ENCODE results near the gene VENTX.

Gene VENTX

GRCh38 chr10:133201948-133202725 is 35.5 kb upstream of the VENTX start:
- no peak for DNase-seq (ENCODE audit: low read depth)

GRCh38 chr10:133202778-133203651 is 34.6 kb upstream of the VENTX start:
- DNase-seq (ENCODE audit: low read depth): no peak

GRCh38 chr10:133203652-133204195 is 33.9 kb upstream of the VENTX start:
- DNase-seq (ENCODE audit: low read depth): no peak

GRCh38 chr10:133204226-133205015 is 33.2 kb upstream of the VENTX start:
- no peak for DNase-seq (ENCODE audit: low read depth)

- DNase-seq (ENCODE audit: low read depth): no peak
Measured at GRCh38 chr10:133205146-133205545, 32.5 kb upstream of the VENTX start.

GRCh38 chr10:133206356-133207040 is 31.2 kb upstream of the VENTX start:
- no peak for DNase-seq (ENCODE audit: low read depth)

GRCh38 chr10:133207041-133207600 is 30.5 kb upstream of the VENTX start:
- no peak for DNase-seq (ENCODE audit: low read depth)

- DNase-seq (ENCODE audit: low read depth): no peak
Measured at GRCh38 chr10:133207627-133208026, 30.0 kb upstream of the VENTX start.

- DNase-seq (ENCODE audit: low read depth): no peak
Measured at GRCh38 chr10:133208466-133208865, 29.2 kb upstream of the VENTX start.

GRCh38 chr10:133209117-133209516 is 28.5 kb upstream of the VENTX start:
- DNase-seq (ENCODE audit: low read depth): no peak

- DNase-seq (ENCODE audit: low read depth): no peak
Measured at GRCh38 chr10:133209641-133210040, 28.0 kb upstream of the VENTX start.

GRCh38 chr10:133210398-133211140 is 27.1 kb upstream of the VENTX start:
- no peak for DNase-seq (ENCODE audit: low read depth)

GRCh38 chr10:133211141-133211830 is 26.4 kb upstream of the VENTX start:
- DNase-seq (ENCODE audit: low read depth): no peak

- no peak for DNase-seq (ENCODE audit: low read depth)
Measured at GRCh38 chr10:133211959-133212852, 25.4 kb upstream of the VENTX start.

GRCh38 chr10:133212853-133213494 is 24.7 kb upstream of the VENTX start:
- DNase-seq (ENCODE audit: low read depth): no peak

GRCh38 chr10:133213641-133214467 is 23.8 kb upstream of the VENTX start:
- no peak for DNase-seq (ENCODE audit: low read depth)

Measured in CMK (cell line).